A549 (cell line): ENCODE results near the gene SERPINE2.

ENCODE experiments used
- CTCF ChIP-seq: fragments of >200 bp; sonication (Bioruptor Twin); formaldehyde crosslinking; IDR thresholded peaks from 3 replicates; pipeline ENCODE4 v1.5.1; 2016
- ESRRA ChIP-seq: fragments of 150-350 bp; IDR thresholded peaks from 2 replicates; pipeline ENCODE4 v1.6.1; 2014; ENCODE audit warnings: mild to moderate bottlenecking, low read length, borderline replicate concordance
- JUN ChIP-seq, 2 experiments: fragments of >200 bp; sonication (Bioruptor Twin); formaldehyde crosslinking; IDR thresholded peaks; 2 replicates in 1 of 2; 3 replicates in 1 of 2; pipeline ENCODE4 v1.6.1; 2016 to 2017
- KDM5A ChIP-seq: fragments of 200-600 bp; sonication (generic); IDR thresholded peaks from 2 replicates; pipeline ENCODE4 v1.6.1; 2016; ENCODE audit warnings: antibody characterized with exemption, mild to moderate bottlenecking
- MAFK ChIP-seq: fragments of 450-650 bp; IDR thresholded peaks from 2 replicates; pipeline ENCODE4 v1.6.1; 2014; ENCODE audit not compliant: partially characterized antibody
- RAD21 ChIP-seq, 2 experiments: fragments of >200 bp in 1 of 2; sonication (Bioruptor Twin) in 1 of 2; formaldehyde crosslinking in 1 of 2; IDR thresholded peaks in 1 of 2; conservative IDR thresholded peaks in 1 of 2; 2 replicates in 1 of 2; 3 replicates in 1 of 2; pipeline ENCODE4 v1.6.1; 2012 to 2018; ENCODE audit warnings: inconsistent platforms in 1 of 2
- REST ChIP-seq: fragments of 200-600 bp; sonication (generic); IDR thresholded peaks from 2 replicates; pipeline ENCODE4 v1.6.1; 2016; ENCODE audit warnings: antibody characterized with exemption, mild to moderate bottlenecking, moderate library complexity
- ZFP36 ChIP-seq: fragments of 450-650 bp; IDR thresholded peaks from 2 replicates; pipeline ENCODE4 v1.6.1; 2014; ENCODE audit warnings: borderline replicate concordance; ENCODE audit not compliant: partially characterized antibody

- no peak for TF ChIP-seq CTCF
- TF ChIP-seq ESRRA: no peak
- TF ChIP-seq MAFK: no peak
- no peak for TF ChIP-seq JUN (IDR thresholded peaks at IDR 0.05)
- TF ChIP-seq REST: no peak
- TF ChIP-seq ZFP36: no peak
- TF ChIP-seq KDM5A: no peak
- TF ChIP-seq RAD21 (conservative IDR thresholded peaks at IDR 0.05 in 1 of 2, IDR thresholded peaks at IDR 0.05 in 1 of 2): no peak
These were observed 34.6 kb upstream of the SERPINE2 start for GRCh38 chr2:224073676-224074075.
